ENCODE data around the gene CNTNAP2.

CNTNAP2 gene

GRCh38 chr7:148201992-148202391 is 2085.4 kb downstream of the CNTNAP2 start:
- no peak for DNase-seq (ENCODE audit: low spot score)
- Histone ChIP-seq H3K27ac (no peak overlapping the region), H3K4me3 (no peak overlapping the region)
- TF ChIP-seq CTCF (IDR thresholded peaks at IDR 0.05) = no peak

GRCh38 chr7:148204639-148205304 is 2088.2 kb downstream of the CNTNAP2 start:
- H3K4me3 ChIP-seq = no peak overlapping the region
- DNase-seq (ENCODE audit: low spot score) = no peak
- H3K27ac ChIP-seq = no peak overlapping the region
- TF ChIP-seq CTCF (IDR thresholded peaks at IDR 0.05) = no peak

- no peak overlapping the region for H3K4me3 ChIP-seq
- DNase-seq (ENCODE audit: low spot score) = no peak
- TF ChIP-seq CTCF (IDR thresholded peaks at IDR 0.05) = no peak
- no peak overlapping the region for H3K27ac ChIP-seq
Measured at GRCh38 chr7:148209643-148210190, 2093.1 kb downstream of the CNTNAP2 start.

GRCh38 chr7:148210804-148211325 is 2094.3 kb downstream of the CNTNAP2 start:
- no peak for DNase-seq (ENCODE audit: low spot score)
- no peak overlapping the region for H3K4me3 ChIP-seq
- no peak overlapping the region for H3K27ac ChIP-seq
- no peak for TF ChIP-seq CTCF (IDR thresholded peaks at IDR 0.05)

GRCh38 chr7:148211740-148212151 is 2095.1 kb downstream of the CNTNAP2 start:
- no peak overlapping the region for H3K27ac ChIP-seq
- DNase-seq (ENCODE audit: low spot score) = no peak
- no peak for TF ChIP-seq CTCF (IDR thresholded peaks at IDR 0.05)
- H3K4me3 ChIP-seq = no peak overlapping the region

GRCh38 chr7:148212731-148213130 is 2096.1 kb downstream of the CNTNAP2 start:
- no peak for TF ChIP-seq CTCF (IDR thresholded peaks at IDR 0.05)
- H3K27ac ChIP-seq = no peak overlapping the region

GRCh38 chr7:148214101-148214500 is 2097.5 kb downstream of the CNTNAP2 start:
- no peak for TF ChIP-seq CTCF (IDR thresholded peaks at IDR 0.05)
- DNase-seq (ENCODE audit: low spot score) = no peak
- Histone ChIP-seq H3K27ac (no peak overlapping the region), H3K4me3 (no peak overlapping the region)

More at GRCh38 chr7:148212731-148213130, 2096.1 kb downstream of the CNTNAP2 start:
- H3K4me3 ChIP-seq = no peak overlapping the region
- DNase-seq (ENCODE audit: low spot score) = no peak

Data from coronary artery (tissue), 2 donors.